ENCODE measurements around the gene KLF12.

The KLF12 gene

DNA sequence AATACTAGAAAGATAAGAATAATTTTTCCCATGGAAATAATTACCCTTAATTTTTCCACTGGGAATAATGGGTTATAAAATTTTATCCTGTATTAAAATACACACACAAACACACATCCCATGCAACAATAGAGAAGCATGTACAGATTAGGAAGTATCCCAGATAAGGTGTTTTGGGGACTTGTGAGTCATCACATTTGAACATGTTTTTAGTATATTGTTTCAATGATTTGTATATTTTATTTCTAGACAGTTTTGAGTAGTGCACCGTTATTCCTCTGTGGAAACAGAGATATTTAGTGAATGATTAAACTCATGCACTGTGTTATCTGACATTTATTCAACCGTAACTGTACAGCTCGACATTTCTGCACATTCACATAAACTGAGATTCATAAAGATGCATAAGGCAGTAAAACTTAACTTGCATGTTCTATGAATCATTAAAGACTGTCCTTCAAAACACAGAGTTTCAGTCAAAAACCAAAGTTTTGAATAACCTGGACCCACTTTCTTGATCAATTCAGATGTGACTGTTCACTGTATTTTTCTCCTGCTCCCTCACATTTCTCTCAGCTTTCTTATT, 30.1 kb downstream of the KLF12 start:
- TF ChIP-seq, protein P1, sequence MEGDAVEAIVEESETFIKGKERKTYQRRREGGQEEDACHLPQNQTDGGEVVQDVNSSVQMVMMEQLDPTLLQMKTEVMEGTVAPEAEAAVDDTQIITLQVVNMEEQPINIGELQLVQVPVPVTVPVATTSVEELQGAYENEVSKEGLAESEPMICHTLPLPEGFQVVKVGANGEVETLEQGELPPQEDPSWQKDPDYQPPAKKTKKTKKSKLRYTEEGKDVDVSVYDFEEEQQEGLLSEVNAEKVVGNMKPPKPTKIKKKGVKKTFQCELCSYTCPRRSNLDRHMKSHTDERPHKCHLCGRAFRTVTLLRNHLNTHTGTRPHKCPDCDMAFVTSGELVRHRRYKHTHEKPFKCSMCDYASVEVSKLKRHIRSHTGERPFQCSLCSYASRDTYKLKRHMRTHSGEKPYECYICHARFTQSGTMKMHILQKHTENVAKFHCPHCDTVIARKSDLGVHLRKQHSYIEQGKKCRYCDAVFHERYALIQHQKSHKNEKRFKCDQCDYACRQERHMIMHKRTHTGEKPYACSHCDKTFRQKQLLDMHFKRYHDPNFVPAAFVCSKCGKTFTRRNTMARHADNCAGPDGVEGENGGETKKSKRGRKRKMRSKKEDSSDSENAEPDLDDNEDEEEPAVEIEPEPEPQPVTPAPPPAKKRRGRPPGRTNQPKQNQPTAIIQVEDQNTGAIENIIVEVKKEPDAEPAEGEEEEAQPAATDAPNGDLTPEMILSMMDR (IDR thresholded peaks at IDR 0.05; ENCODE audit: insufficient read depth, missing control alignments): no peak
- no peak for DNase-seq (ENCODE audit: insufficient read length, low spot score)
- no peak for FAIRE-seq

DNA sequence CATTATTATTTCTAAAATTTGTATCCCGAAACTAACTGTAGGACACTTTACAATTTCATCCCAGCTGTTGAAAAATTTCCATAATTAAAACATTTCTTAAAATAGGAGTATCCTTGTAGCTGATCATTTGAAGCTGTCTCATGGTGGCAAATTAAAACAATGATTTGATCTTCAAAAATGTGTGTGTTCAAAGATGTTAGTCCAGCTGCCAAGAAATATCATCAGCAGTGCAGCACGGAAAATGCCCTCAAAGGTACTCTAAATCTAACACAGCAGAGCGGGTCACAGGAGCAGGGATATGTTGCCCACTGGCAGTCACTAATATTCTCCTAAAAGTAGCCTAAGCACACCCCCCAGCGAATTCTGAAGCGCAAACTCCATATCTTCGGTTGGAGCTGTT, 31.0 kb downstream of the KLF12 start:
- DNase-seq (ENCODE audit: insufficient read length, low spot score): no peak
- TF ChIP-seq, protein P1 (IDR thresholded peaks at IDR 0.05; ENCODE audit: insufficient read depth, missing control alignments): no peak
- no peak for FAIRE-seq

DNA sequence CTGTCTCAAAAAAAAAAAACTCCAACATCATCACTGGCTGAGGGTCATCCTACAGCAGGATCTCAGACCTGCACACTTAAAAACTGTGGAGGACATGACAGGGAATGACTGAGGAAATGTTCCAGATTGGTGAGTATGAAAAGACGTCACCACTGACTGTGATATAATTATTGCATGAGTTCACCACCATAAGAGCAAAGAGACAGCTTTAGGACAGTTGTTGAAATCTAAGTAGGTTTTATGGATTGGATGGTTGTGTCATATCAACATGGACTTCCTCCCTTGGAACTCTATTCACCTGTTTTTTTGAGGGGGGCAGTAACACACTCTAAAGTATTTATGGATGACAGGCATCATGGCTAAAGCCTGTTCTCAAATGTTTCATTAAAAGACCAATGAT, 31.5 kb downstream of the KLF12 start:
- DNase-seq (ENCODE audit: insufficient read length, low spot score) (no peak), FAIRE-seq (no peak)
- TF ChIP-seq, protein P1 (IDR thresholded peaks at IDR 0.05; ENCODE audit: insufficient read depth, missing control alignments): no peak

DNA sequence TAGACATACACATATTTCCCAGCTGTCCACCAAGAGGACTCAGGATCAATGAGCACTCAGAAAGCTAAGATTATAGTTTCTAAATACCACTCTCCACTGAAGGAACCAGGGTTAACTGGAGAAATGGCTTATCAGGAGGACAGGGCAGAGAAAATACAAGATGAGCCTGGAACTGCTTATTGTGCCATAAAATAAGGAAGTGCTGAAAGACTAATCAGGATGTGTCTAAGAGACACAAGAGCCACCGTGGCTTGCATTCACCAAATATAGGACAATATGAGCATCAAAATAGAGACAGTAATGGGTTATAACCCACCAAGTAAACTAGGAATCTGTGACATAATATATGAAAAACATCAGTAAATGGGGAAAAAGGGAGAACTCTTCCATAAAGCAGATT, 32.8 kb downstream of the KLF12 start:
- TF ChIP-seq, protein P1 (IDR thresholded peaks at IDR 0.05; ENCODE audit: insufficient read depth, missing control alignments): no peak
- no peak for DNase-seq (ENCODE audit: insufficient read length, low spot score)
- FAIRE-seq: no peak

DNA sequence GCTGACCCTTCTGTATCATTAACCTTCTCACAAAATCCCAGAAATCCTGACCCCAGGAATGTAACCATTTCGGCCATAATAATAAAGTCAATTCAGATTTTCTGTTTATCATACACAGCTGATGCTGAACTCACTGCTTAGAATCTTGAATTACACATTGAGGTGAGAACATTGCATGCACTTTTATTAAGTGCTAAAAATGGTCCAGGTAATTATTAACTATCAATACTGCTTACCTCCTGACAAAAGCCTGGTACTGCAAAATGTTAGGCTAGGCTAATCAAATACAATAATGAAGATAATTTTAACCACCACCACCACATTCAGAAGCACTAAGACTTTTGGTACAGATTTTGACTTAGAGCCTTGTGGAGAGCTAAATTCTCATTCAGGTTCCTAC, 36.1 kb downstream of the KLF12 start:
- FAIRE-seq: no peak
- DNase-seq (ENCODE audit: insufficient read length, low spot score): no peak
- TF ChIP-seq, protein P1 (IDR thresholded peaks at IDR 0.05; ENCODE audit: insufficient read depth, missing control alignments): no peak

DNA sequence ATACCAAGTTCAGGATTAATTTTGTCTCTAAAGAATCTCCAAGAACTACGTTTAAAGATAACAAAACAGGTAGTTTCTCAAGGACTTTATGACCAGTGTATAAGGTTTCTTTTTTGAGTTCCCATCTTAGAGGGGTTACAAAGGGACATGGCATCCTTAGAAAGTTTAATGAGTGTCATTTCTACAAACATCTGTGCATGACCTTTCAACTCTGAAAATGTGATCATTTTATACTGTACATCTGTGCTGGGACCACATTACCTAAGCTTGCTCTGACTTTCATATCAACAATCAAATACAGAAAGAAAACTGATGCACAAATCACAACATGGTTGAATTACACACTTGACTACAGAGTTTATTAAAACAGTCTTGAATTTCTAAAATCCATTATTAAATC, 37.1 kb downstream of the KLF12 start:
- TF ChIP-seq, protein P1 (IDR thresholded peaks at IDR 0.05; ENCODE audit: insufficient read depth, missing control alignments): no peak
- DNase-seq (ENCODE audit: insufficient read length, low spot score) (no peak), FAIRE-seq (no peak)

DNA sequence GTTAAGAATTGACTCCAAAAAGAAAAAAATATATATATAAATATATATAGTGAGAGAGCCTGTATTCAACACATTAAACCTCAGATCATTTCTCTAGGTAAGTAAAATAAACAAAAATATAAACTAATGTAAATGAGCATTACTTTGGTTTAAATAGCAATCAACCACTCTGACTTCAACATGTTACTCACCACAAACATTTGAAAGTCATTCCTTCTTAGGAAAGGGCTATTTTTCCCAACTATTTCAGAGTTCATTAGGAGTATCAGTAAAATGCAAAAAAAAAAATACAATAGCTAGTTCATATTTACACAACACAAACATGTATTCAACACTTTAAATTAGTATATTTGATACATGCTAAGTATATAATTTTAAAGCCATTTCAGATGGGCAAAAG, 40.5 kb downstream of the KLF12 start:
- TF ChIP-seq, protein P1 (IDR thresholded peaks at IDR 0.05; ENCODE audit: insufficient read depth, missing control alignments): no peak
- DNase-seq (ENCODE audit: insufficient read length, low spot score) (no peak), FAIRE-seq (no peak)

Measured in D721Med (cell line).